Kidney capillary endothelial cell (primary cell): ENCODE results near the gene FLVCR2.
A peak's percentile ranks its signal among the peaks of the same experiment; 100 is the strongest.

Experiments
- DNase-seq: peaks from one replicate; pipeline ENCODE4 v3.0.0-alpha.2; 2018; ENCODE audit warnings: low spot score

The FLVCR2 gene

GRCh38 chr14:75554482-75554881 lies 23.9 kb upstream of the FLVCR2 start:
- DNase-seq: no peak

DNA sequence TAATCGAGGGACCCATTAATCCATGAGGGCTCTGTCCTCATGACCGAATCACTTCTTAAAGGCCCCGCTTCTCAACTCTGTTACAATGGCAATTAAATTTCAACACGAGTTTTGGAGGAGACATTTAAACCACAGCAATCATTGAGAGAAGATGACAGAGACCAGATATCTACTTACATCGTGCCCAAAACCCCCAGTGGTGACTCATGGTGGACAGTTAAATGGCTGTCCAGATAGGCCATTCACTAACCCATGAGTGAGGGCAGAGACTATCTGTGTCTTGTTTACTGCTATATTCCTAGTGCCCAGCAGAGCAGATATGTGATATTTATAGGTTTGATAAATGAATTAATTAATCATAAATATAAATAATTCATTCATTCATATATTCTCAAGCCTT lies 20.0 kb upstream of the FLVCR2 start:
- no peak for DNase-seq

- no peak for DNase-seq
Measured at GRCh38 chr14:75559045-75559444, 19.4 kb upstream of the FLVCR2 start.

- DNase-seq: no peak
Measured at GRCh38 chr14:75559451-75560222, 18.8 kb upstream of the FLVCR2 start.

- DNase-seq: peak; percentile 62
Measured at GRCh38 chr14:75561013-75561432, 17.4 kb upstream of the FLVCR2 start.

DNA sequence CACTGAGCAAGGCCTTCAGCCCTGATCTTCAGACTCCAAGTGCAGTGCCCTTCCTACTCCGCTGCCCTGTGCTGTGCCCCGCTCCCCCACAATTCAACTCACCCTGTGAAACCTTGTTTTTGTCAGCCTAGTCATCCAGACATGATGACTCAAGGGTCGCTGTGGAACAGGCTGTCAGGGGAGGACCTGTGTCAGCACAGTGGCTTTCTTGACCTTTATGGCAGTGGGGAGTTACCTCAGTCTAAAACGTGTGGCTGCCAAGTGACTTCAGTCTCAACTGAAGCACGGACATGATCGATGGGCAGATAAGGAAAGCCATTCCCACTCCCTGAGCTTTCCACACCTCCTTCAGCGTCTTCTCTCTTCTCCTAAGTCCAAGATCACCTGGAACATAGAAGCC lies 16.3 kb upstream of the FLVCR2 start:
- peak; percentile 13 for DNase-seq

DNA sequence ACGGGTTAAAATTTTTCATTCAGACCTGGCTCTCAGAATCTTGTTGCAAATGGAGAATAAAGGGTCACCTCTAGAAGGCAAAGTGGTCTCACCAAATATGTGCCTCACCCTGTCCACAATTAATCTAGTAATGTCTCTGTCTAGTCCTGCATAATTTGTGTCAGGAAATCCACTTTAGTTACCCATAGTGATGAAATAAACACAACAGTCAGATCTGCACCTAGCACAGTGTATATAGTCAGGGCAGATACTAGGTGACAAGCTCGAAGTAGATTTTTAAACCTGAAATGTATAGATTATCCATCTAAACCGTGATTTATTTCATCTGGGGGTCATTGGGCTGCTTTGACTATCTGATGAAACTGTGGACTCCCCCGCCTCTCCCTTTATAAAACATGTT lies 15.9 kb upstream of the FLVCR2 start:
- no peak for DNase-seq

DNA sequence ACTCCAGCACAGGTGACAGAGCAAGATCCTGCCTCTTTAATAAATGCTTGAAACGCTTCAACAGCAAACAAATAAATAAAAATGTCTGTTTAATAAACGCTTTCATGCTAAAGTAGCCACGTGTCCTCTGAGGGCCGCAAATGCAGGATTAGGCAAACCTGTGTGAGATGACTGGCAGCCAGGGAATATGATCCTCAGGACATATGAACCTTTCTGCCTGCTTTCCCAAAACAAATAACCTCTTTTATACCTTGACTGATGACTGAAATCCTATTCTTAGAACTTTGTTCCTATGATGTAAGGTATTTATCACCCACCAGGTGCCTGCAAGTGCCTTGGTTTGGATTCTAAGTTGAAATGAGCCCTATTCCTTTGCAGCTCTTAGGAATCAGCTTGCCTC lies 14.5 kb upstream of the FLVCR2 start:
- no peak for DNase-seq

DNA sequence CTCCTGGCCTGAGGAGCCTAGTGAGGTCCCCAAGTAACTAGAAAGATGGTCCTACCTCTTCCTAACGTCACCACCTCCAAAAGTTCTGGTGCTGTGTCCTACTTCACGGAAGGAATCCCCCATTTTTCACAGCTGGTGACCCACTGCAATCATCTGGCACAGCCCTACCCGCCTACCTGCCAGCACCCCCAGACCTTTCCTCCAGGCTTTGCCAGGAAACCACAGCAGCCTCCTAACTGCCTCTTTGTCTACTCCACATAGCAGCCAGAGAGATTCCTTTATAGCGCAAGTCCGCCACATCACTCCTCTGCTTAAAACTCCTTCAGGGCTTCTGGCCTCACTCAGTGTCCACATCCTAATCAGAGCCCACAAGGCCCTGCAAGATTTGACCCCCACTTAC lies 13.4 kb upstream of the FLVCR2 start:
- DNase-seq: no peak

DNA sequence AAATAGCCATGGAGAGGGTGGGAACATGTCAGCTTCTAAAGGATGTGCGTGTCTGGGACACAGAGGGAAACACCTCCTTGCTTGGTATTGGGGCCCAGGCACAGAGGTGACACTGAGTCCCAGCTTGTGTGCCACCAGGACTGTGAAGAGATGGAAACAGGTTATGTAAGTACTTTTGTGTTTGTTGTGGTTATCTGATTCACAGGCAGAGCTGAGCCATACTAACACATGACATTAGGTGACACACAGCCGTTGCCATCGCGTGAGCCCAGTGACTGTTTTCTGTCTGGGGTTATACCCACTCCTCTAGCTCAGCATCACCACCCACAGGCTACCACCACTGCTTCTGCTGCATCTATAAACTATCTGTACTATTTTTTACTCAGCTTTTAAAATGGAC lies 12.1 kb upstream of the FLVCR2 start:
- DNase-seq: no peak

DNA sequence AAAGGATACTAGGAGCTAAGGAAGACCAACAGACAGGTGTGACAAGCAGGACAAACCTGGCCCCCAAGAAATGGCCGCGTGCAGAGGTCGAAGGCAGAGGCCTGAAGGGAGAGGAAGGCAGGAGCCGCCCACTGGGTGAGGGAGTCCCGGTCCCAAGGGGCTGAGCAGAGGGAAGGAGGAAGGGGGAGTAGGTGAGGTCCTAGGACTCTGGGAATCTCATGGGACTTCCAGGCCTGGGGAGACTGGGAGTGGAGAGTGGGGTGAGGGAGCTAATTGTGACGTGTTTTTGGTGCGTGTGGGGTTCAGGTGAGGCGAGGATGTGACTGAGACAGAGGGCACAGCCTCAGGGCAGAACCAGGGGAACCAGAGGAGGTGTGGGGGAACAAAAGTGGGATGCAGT lies 11.7 kb upstream of the FLVCR2 start:
- no peak for DNase-seq

DNA sequence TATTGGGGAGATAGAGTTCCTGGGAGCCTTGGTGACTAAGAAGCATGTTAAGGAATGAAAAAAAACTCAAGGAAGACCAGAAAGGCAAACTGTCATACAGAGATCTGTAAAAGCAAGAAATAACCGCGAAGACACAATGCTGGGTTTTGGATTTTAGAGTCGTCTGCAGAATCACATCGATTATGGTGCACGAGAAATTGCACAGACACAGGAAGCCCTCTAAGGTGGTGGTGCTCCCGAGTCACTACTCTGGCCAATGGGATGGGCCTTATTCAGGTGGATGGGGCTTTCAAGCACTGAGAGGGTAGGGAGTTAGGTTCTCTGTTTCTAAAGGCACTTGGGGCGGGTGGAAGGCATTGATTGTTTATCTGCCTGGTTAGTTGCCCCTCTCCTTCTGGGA lies 10.3 kb upstream of the FLVCR2 start:
- DNase-seq: no peak

DNA sequence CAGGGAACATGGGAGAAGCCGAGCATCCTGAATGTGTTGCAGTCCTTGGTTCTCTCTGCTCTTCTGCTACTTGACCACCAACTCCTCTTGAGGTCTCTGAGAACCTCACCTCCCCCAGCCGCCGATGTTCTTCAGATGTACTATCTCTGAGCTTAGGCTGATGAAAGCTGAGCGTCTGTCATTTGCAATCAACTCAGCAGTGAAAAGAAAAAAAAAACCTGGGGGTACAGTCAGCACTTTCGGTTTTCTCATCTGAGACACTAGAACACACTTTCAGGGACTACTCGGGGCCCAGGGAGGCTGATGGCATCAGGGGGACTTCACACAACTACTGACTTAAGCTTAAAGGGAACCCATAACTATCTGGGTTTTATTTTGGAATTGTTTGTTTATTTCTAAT lies 9.6 kb upstream of the FLVCR2 start:
- no peak for DNase-seq

GRCh38 chr14:75570797-75571196 lies 7.6 kb upstream of the FLVCR2 start:
- DNase-seq: no peak

- DNase-seq: no peak
Measured at GRCh38 chr14:75572104-75572503, 6.3 kb upstream of the FLVCR2 start.

- no peak for DNase-seq
Measured at GRCh38 chr14:75577090-75577489, 1.3 kb upstream of the FLVCR2 start.

- DNase-seq: peak; percentile 72
Measured at GRCh38 chr14:75577729-75578101, 705 bp upstream of the FLVCR2 start.

DNA sequence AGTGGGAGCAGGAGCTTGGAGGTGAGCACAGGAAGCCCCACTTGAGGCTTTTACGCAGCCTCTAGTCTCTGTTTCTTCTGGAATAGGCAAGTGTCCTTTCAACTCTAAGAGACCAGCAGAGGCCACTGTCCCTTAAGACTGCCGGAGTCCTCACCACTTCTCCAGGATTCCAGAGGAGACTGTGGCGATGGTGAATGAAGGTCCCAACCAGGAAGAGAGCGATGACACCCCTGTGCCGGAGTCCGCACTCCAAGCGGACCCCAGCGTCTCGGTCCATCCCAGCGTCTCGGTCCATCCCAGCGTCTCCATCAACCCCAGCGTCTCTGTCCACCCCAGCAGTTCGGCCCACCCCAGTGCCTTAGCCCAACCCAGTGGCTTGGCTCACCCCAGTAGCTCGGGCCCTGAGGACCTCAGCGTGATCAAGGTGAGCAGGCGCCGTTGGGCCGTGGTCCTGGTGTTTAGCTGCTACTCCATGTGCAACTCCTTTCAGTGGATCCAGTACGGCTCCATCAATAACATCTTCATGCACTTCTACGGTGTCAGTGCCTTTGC lies 442 bp downstream of the FLVCR2 start:
- no peak for DNase-seq

GRCh38 chr14:75579338-75579864 lies 981 bp downstream of the FLVCR2 start:
- DNase-seq: no peak

- no peak for DNase-seq
Measured at GRCh38 chr14:75579882-75580281, 1.5 kb downstream of the FLVCR2 start.

GRCh38 chr14:75587388-75587787 lies 9.0 kb downstream of the FLVCR2 start:
- DNase-seq: no peak

- DNase-seq: no peak
Measured at GRCh38 chr14:75589931-75590330, 11.5 kb downstream of the FLVCR2 start.

DNA sequence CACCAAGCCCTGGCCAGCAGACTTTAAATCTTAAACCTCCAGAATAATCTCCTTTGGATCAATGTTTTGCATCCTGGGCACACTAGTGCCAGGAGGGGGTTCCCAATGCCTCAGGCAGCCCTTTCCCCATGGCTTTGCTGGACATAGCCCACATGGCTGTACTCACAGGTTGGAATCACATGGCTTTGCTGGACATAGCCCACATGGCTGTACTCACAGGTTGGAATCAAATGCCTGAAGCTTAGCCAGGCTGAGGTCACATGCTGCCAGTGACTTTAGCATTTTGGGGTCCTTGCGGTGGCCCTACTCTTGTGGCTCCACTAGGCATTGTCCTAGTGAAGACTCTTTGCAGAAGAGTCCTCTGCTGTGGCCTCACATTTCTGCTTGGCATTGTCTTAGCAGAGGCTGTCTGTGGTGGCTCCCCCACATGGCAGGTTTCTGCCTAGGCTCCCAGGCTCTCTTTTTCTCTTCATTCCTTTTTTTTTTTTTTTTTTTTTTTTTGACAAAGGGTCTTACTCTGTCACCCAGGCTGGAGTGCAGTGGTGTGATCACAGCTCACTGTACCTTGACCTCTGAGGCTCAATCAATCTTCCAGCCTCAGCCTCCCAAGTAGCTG lies 13.0 kb downstream of the FLVCR2 start:
- no peak for DNase-seq
